GM19452 (cell line): Measurements from ENCODE around the gene FBXW9.
"Not testable (repeated sequence)": the region's sequence is repeated elsewhere in the genome, so short reads cannot be mapped to it uniquely, and the experiment has no call there.

ENCODE experiments used
- ATAC-seq: cut with Tn5 transposase; IDR thresholded peaks from one replicate; pipeline ENCODE4 v1.9.1; 2021; ENCODE audit not compliant: unreplicated experiment

Gene FBXW9

GRCh38 chr19:12696366-12697335, at the start of gene FBXW9:
Gene FBXW9 (minus strand): TSS chr19:12696631. CDS start chr19:12696581, 50 bp downstream.
- ATAC-seq, result peak; percentile 79

- no peak for ATAC-seq
Observed at GRCh38 chr19:12745166-12745897, 48.9 kb upstream of the FBXW9 start.

- ATAC-seq, result no peak
Observed at GRCh38 chr19:12737835-12738351, 41.5 kb upstream of the FBXW9 start.

GRCh38 chr19:12736995-12737834, 40.8 kb upstream of the FBXW9 start, which contains the start of gene GET3:
Gene GET3 (plus strand): TSS chr19:12737497. CDS start chr19:12737506, 9 bp downstream.
- peak; percentile 64 for ATAC-seq

GRCh38 chr19:12733369-12734214, 37.2 kb upstream of the FBXW9 start:
- no peak for ATAC-seq

GRCh38 chr19:12731337-12731736, 34.9 kb upstream of the FBXW9 start:
- ATAC-seq, result no peak

GRCh38 chr19:12730064-12730463, 33.6 kb upstream of the FBXW9 start:
- no peak for ATAC-seq

GRCh38 chr19:12727745-12728433, 31.5 kb upstream of the FBXW9 start:
- no peak for ATAC-seq

GRCh38 chr19:12726988-12727316, 30.5 kb upstream of the FBXW9 start:
- ATAC-seq, result no peak

- not testable (repeated sequence) for ATAC-seq
Observed at GRCh38 chr19:12725612-12726011, 29.2 kb upstream of the FBXW9 start.

- no peak for ATAC-seq
Observed at GRCh38 chr19:12723641-12724426, 27.4 kb upstream of the FBXW9 start, which contains the start of gene TNPO2. Gene TNPO2 (minus strand): TSS chr19:12723932. CDS start chr19:12720977, 2,955 bp downstream.

- ATAC-seq, result no peak
Observed at GRCh38 chr19:12723381-12723640, 26.9 kb upstream of the FBXW9 start.

GRCh38 chr19:12722566-12723380, 26.3 kb upstream of the FBXW9 start:
- ATAC-seq, result peak; percentile 74

GRCh38 chr19:12721656-12722565, 25.5 kb upstream of the FBXW9 start:
- ATAC-seq, result peak; percentile 8

GRCh38 chr19:12720851-12721655, 24.6 kb upstream of the FBXW9 start:
- no peak for ATAC-seq

GRCh38 chr19:12720296-12720695, 23.9 kb upstream of the FBXW9 start:
- ATAC-seq, result no peak
